Posterior vena cava (tissue), 2 donors: ENCODE measurements around the gene BBOX1. TPM values are rescaled to one million over a fixed set of nuclear protein-coding genes. Genes with fewer than 3 reads are reported as not detected.
"Not testable (repeated sequence)": the region's sequence is repeated elsewhere in the genome, so short reads cannot be mapped to it uniquely, and the experiment has no call there.

Experiments
- DNase-seq: peaks from one replicate; pipeline ENCODE4 v3.0.0-alpha.2; 2020; ENCODE audit warnings: low spot score
- intact Hi-C, 2 donors: fragments of 100-400 bp; cut with DNase I; formaldehyde crosslinking; loops; one replicate each; pipeline versions ENCODE4 v1.14.1 to v1.14.2; 2022 to 2023
- total RNA-seq, 2 donors: library from RNA; stranded (reverse); fragmentation: NEBNext Ultra II Directional; extraction: Animal tissue kit (Norgen Biotek cat#: 25700); gene quantifications; one replicate each; pipeline ENCODE4 v1.2.1, GENCODE V29; 2021
- donor health status: DM: yes; HTN: yes; CAD: no.
- donor health status: DM: yes; HTN: yes; CAD: no.

The BBOX1 gene
- total RNA-seq, 2 donors from 2014 or later: not detected

DNA sequence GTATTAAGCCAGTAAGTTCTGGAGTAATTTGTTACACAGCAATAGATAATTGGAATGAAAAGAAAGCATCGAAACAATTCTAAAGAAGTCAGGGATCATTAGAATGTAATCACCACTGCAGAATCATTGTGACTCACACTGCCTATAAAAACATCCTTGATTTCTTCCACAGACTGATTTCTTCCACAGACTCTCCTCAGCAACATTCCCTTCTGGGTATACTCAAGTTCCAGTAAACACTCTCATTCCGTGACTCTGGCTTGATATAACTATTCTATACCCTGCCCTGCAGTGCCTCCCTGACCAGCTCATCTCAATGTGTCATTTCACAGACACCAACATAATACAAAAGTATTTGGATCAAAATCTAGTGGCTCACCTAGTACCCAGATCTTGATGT lies 120.5 kb downstream of the BBOX1 start:
- DNase-seq: no peak
- intact Hi-C loops: no loop called here

GRCh38 chr11:27162237-27162636 lies 121.6 kb downstream of the BBOX1 start:
- DNase-seq: no peak
- intact Hi-C loops: no loop called here

- DNase-seq: no peak
- intact Hi-C loops: no loop called here
These were observed 125.5 kb downstream of the BBOX1 start for GRCh38 chr11:27166130-27166529.

- DNase-seq: no peak
- intact Hi-C loops: no loop called here
These were observed 130.9 kb downstream of the BBOX1 start for GRCh38 chr11:27171376-27171958.

DNA sequence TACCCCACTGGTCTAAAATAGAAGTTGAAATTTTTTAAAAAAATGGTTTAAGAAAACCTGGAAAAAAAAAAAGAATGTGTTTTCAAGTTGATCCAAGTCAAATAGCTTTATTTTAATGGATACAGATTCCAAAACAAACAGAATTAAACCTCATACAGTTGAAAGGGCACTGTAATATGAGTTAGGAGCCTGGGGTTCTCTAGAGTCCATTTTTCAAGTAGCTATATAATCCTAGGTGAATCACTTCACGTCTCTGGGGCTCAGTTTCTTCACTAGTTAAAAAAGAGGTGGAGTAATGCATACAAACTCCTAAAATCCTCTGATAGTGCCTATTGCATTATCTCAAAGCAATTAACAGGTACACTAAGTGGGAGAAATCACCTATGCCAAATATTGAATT lies 132.9 kb downstream of the BBOX1 start:
- DNase-seq: no peak

GRCh38 chr11:27174021-27174420 lies 133.4 kb downstream of the BBOX1 start:
- intact Hi-C loops: no loop called here
- DNase-seq: no peak

More for the DNA sequence above, 132.9 kb downstream of the BBOX1 start:
- intact Hi-C loops: no loop called here

GRCh38 chr11:27174672-27175210 lies 134.1 kb downstream of the BBOX1 start:
- intact Hi-C loops: no loop called here
- no peak for DNase-seq

- intact Hi-C loops, DNase-seq: not testable (repeated sequence)
These were observed 134.9 kb downstream of the BBOX1 start for GRCh38 chr11:27175562-27175961.

Other genes with a start within 250 kb of the BBOX1 start
- gene FIBIN, start 46.7 kb upstream of the BBOX1 start, total RNA-seq: 10 to 100 TPM; 24.5 to 32.8 TPM